Natural killer cell (primary cell): Measurements from ENCODE around the gene OR5J2. TPM values are rescaled to one million over a fixed set of nuclear protein-coding genes. Genes with fewer than 3 reads are reported as not detected.
"Not testable (repeated sequence)": the region's sequence is repeated elsewhere in the genome, so short reads cannot be mapped to it uniquely, and the experiment has no call there.

Experiments used
- ATAC-seq, 3 donors: fragments of 150-1000 bp in 2 of 3; fragments of 200-7000 bp in 1 of 3; cut with Tn5 transposase; 1 replicate in 1 of 3; 2 replicates in 2 of 3; pipeline ENCODE4 v1.10.0; 2021; ENCODE audit warnings: mild to moderate bottlenecking in 2 of 3, moderate library complexity in 2 of 3
- DNase-seq, 2 donors: peaks; one replicate each; pipeline versions ENCODE4 v3.0.0 to v3.0.0-alpha.2; 2013 to 2021; ENCODE audit warnings: mixed read lengths in 1 of 2
- H3K27ac ChIP-seq: one replicate; pipeline ENCODE4 v1.5.1; 2013; ENCODE audit warnings: mild to moderate bottlenecking, low read length
- H3K27me3 ChIP-seq: one replicate; pipeline ENCODE4 v1.6.1; 2013; ENCODE audit warnings: low read length; ENCODE audit not compliant: control insufficient read depth, insufficient read depth
- H3K36me3 ChIP-seq: one replicate; pipeline ENCODE4 v1.6.1; 2013; ENCODE audit warnings: low read length; ENCODE audit not compliant: control insufficient read depth, insufficient read depth
- H3K4me1 ChIP-seq: one replicate; pipeline ENCODE4 v1.6.1; 2013; ENCODE audit warnings: low read length; ENCODE audit not compliant: control insufficient read depth, insufficient read depth
- H3K4me3 ChIP-seq: one replicate; pipeline ENCODE4 v1.5.1; 2013; ENCODE audit warnings: low read length
- H3K9me3 ChIP-seq: one replicate; pipeline ENCODE4 v1.6.1; 2013; ENCODE audit warnings: low read length; ENCODE audit not compliant: control insufficient read depth, insufficient read depth
- H3K27ac Mint-ChIP-seq, 2 donors: one replicate each; pipeline ENCODE4 v1.8.0; 2022; ENCODE audit warnings: mild to moderate bottlenecking in 2 of 2, mixed read lengths in 2 of 2, moderate library complexity in 1 of 2
- H3K27me3 Mint-ChIP-seq, 2 donors: one replicate each; pipeline ENCODE4 v1.8.0; 2022; ENCODE audit warnings: low read depth in 2 of 2, mixed read lengths in 2 of 2
- H3K36me3 Mint-ChIP-seq: one replicate; pipeline ENCODE4 v1.8.0; 2022; ENCODE audit warnings: mixed read lengths
- H3K4me1 Mint-ChIP-seq, 2 donors: one replicate each; pipeline ENCODE4 v1.8.0; 2022; ENCODE audit warnings: mixed read lengths in 2 of 2
- H3K4me3 Mint-ChIP-seq: one replicate; pipeline ENCODE4 v1.8.0; 2022; ENCODE audit warnings: mild to moderate bottlenecking, moderate library complexity, mixed read lengths
- H3K9me3 Mint-ChIP-seq, 2 donors: one replicate each; pipeline ENCODE4 v1.8.0; 2022; ENCODE audit warnings: mixed read lengths in 2 of 2
- CTCF ChIP-seq: fragments of 200-600 bp; IDR thresholded peaks from one replicate; pipeline ENCODE4 v1.8.0; 2022; ENCODE audit warnings: antibody characterized with exemption
- WGBS: methylation state at CpG from one replicate; pipeline ENCODE4 v1.1.7; 2013; ENCODE audit warnings: missing lambda C conversion rate; ENCODE audit not compliant: insufficient coverage; 5-methylcytosine and 5-hydroxymethylcytosine counted together
- intact Hi-C: fragments of 100-400 bp; cut with micrococcal nuclease; formaldehyde crosslinking; loops from one replicate; pipeline ENCODE4 v1.14.2; 2022
- total RNA-seq, 4 donors: library from RNA; stranded (reverse); fragments of 120-200 nt in 1 of 4; gene quantifications; one replicate each; pipeline versions ENCODE4 v1.2.3 to v1.2.4, GENCODE V29; 2013 to 2022

The OR5J2 gene
- not detected for total RNA-seq
- total RNA-seq (2013) = not detected

- Mint-ChIP-seq H3K4me3 (no peak within 1 kb of the TSS), H3K36me3 (peaks cover 6% of the 10 kb centered on the region), H3K27ac (no peak within 1 kb of the TSS), H3K4me1 (no peaks in the 10 kb centered on the region), H3K27me3 (no peaks in the 10 kb centered on the region), H3K9me3 (peaks cover 9 to 10% of the 10 kb centered on the region in 2 donors)
- Histone ChIP-seq H3K9me3 (peaks cover 7% of the 10 kb centered on the region), H3K36me3 (no peaks in the 10 kb centered on the region), H3K27me3 (no peaks in the 10 kb centered on the region), H3K4me1 (no peaks in the 10 kb centered on the region), H3K27ac (no peak within 1 kb of the TSS), H3K4me3 (no peak within 1 kb of the TSS)
- WGBS = no CpG with 5 or more reads among the region's 1 CpG
- ATAC-seq (no peak), DNase-seq (no peak)
- intact Hi-C loops = no loop called here
- no peak for TF ChIP-seq CTCF
These were observed at the start of gene OR5J2 for GRCh38 chr11:56176318-56176717. TSS of gene OR5J2 (plus strand) at chr11:56176618. CDS start at chr11:56176618, 0 bp downstream.

- TF ChIP-seq CTCF = no peak
- intact Hi-C loops = no loop called here
- H3K4me1 Mint-ChIP-seq = no peaks in the 10 kb centered on the region
- H3K27ac Mint-ChIP-seq = no peak within 1 kb of the TSS
- H3K4me1 ChIP-seq = no peaks in the 10 kb centered on the region
- H3K9me3 ChIP-seq = no peaks in the 10 kb centered on the region
- no peak within 1 kb of the TSS for H3K4me3 Mint-ChIP-seq
- H3K4me3 ChIP-seq = no peak within 1 kb of the TSS
- DNase-seq (no peak), ATAC-seq (no peak)
- H3K27ac ChIP-seq = no peak within 1 kb of the TSS
- no peaks in the 10 kb centered on the region for H3K27me3 ChIP-seq
- H3K27me3 Mint-ChIP-seq = no peaks in the 10 kb centered on the region
- H3K36me3 ChIP-seq = no peaks in the 10 kb centered on the region
- peaks cover 6 to 7% of the 10 kb centered on the region in 2 donors for H3K9me3 Mint-ChIP-seq
- H3K36me3 Mint-ChIP-seq = no peaks in the 10 kb centered on the region
These were observed 36.2 kb upstream of the OR5J2 start, which contains the start of gene OR8J3 for GRCh38 chr11:56140151-56140661. TSS of gene OR8J3 (minus strand) at chr11:56140201. CDS start at chr11:56137718, 2,483 bp downstream.

- H3K27me3 ChIP-seq, H3K9me3 Mint-ChIP-seq, H3K27ac Mint-ChIP-seq, H3K4me3 Mint-ChIP-seq, H3K27ac ChIP-seq, H3K4me1 ChIP-seq, H3K4me1 Mint-ChIP-seq, H3K36me3 Mint-ChIP-seq, DNase-seq, H3K36me3 ChIP-seq, H3K4me3 ChIP-seq, H3K9me3 ChIP-seq, intact Hi-C loops, ATAC-seq, H3K27me3 Mint-ChIP-seq: not testable (repeated sequence)
- WGBS = 95% methylated on average over 27 of the region's 30 CpGs
These were observed 32.7 kb upstream of the OR5J2 start for GRCh38 chr11:56143681-56144080.

- H3K9me3 ChIP-seq = peaks cover 18% of the 10 kb centered on the region
- no peaks in the 10 kb centered on the region for H3K27me3 ChIP-seq
- ATAC-seq = no peak
- H3K27me3 Mint-ChIP-seq = no peaks in the 10 kb centered on the region
- no peak for TF ChIP-seq CTCF
- peaks cover 20% of the 10 kb centered on the region for H3K36me3 Mint-ChIP-seq
- no peak overlapping the region for H3K27ac Mint-ChIP-seq
- H3K4me1 Mint-ChIP-seq = no peaks in the 10 kb centered on the region
- no peak overlapping the region for H3K27ac ChIP-seq
- no peak overlapping the region for H3K4me3 ChIP-seq
- 83% methylated on average over 1 of the region's 1 CpG for WGBS
- no peaks in the 10 kb centered on the region for H3K4me1 ChIP-seq
- peaks cover 22 to 33% of the 10 kb centered on the region in 2 donors for H3K9me3 Mint-ChIP-seq
- no peak for DNase-seq
- H3K4me3 Mint-ChIP-seq = no peak overlapping the region
- intact Hi-C loops = no loop called here
- H3K36me3 ChIP-seq = no peaks in the 10 kb centered on the region
These were observed 25.0 kb upstream of the OR5J2 start for GRCh38 chr11:56151376-56151775.
